ENCODE results near the gene MMD2.

Gene MMD2

DNA sequence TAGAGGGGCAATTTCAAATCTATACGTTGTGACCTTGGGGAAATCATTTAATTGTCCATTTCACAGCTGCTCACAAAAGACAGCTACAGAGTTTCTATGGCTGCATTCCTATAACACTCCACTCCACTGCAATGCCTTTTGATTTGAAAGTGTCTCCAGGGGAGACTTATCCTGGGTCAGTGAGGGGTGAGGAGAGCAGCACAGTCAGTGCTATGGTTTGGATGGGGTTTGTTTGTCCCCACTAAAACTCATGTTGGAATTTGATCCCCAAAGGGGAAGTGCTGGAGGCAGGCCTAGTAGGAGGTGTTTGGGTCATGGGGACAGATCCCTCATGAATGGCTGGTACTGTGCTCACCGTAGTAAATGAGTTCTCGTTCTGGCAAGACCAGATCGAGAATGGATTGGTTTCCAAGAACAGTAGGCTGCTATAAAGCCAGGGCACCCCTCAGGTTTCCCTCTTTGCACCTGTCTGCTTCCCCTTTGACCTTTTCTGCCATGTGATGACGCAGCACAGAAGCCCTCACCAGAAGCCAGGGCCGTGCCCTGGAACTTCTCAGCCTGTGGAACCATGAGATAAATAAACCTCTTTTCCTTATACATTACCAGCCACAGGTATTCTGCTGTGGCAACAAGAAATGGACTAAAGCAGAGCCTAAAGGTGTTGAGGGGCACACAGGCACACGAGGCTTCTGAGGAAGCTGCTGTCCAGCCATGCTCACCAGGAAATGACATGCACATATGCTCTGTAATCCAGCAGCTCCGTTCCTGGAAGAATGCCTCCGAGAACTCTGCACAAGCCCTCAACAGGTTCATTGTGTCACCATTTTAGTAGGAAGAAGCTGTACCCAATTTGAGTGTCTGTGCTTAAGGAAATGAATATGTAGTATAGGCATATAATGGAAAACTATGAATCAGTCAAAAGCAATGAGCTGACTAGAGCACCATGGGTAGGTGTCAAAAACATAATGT, 92.2 kb downstream of the MMD2 start:
- no peak for DNase-seq

GRCh38 chr7:4862156-4862555, 96.8 kb downstream of the MMD2 start:
- DNase-seq, result peak; percentile 24

GRCh38 chr7:4861673-4862072, 97.3 kb downstream of the MMD2 start, which contains the start of gene PAPOLB:
Gene PAPOLB (minus strand): TSS chr7:4862030. CDS start chr7:4861810, 220 bp downstream.
- DNase-seq, result peak; percentile 67

DNA sequence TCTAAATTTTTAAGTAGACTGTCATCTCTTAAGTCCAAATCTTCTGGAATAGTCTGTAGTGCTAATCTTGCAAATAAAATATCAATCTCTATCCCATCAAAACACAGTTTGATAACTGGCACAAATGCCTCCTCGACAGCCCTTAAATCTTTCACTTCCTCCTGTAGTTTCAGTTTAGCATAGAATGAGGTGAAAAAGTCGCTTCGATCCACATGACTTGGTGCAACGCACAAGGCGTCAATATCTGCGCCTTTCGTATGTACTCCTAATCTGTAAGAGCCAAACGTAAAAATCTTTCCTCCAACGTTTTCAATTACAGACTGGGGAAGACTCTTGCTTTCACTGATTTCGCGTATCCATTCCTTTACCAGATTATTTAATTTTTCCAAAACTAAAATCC, 97.8 kb downstream of the MMD2 start:
- DNase-seq, result no peak

GRCh38 chr7:4857189-4857588, 101.8 kb downstream of the MMD2 start:
- DNase-seq, result no peak

- DNase-seq, result peak; percentile 49
Measured at GRCh38 chr7:4856336-4857057, 102.5 kb downstream of the MMD2 start.

Data from eye (tissue), 1 donor.